GM23338 (cell line): ENCODE measurements around the gene SERPINH1. TPM values are rescaled to one million over a fixed set of nuclear protein-coding genes. Genes with fewer than 3 reads are reported as not detected.

Experiments used
- ATAC-seq: fragments of 200-7000 bp; cut with Tn5 transposase; 3 replicates; pipeline ENCODE4 v1.9.1; 2020
- DNase-seq: peaks from one replicate; pipeline ENCODE4 v3.0.0-alpha.2; 2015; ENCODE audit warnings: low spot score
- H2AFZ ChIP-seq: fragments of 200-600 bp; sonication (generic); 2 replicates; pipeline ENCODE4 v1.8.0; 2016; ENCODE audit warnings: antibody characterized with exemption, mild to moderate bottlenecking, moderate library complexity
- H3F3A ChIP-seq: fragments of 200-600 bp; sonication (generic); replicated peaks from 2 replicates; pipeline ENCODE4 v1.8.0; 2017; ENCODE audit warnings: antibody characterized with exemption, mixed run types, low read depth
- H3K27ac ChIP-seq: fragments of 200-600 bp; sonication (generic); 2 replicates; pipeline ENCODE4 v1.6.1; 2016; ENCODE audit warnings: low read depth
- H3K27me3 ChIP-seq: fragments of 200-600 bp; sonication (generic); 2 replicates; pipeline ENCODE4 v1.8.0; 2016; ENCODE audit warnings: mild to moderate bottlenecking, mixed run types, moderate library complexity; ENCODE audit not compliant: insufficient read depth
- H3K36me3 ChIP-seq: fragments of 200-600 bp; sonication (generic); 2 replicates; pipeline ENCODE4 v1.8.0; 2016; ENCODE audit warnings: mild to moderate bottlenecking; ENCODE audit not compliant: insufficient read depth
- H3K4me1 ChIP-seq: fragments of 200-600 bp; sonication (generic); 2 replicates; pipeline ENCODE4 v1.8.0; 2016; ENCODE audit warnings: mild to moderate bottlenecking, moderate library complexity; ENCODE audit not compliant: insufficient read depth
- H3K4me2 ChIP-seq: fragments of 200-600 bp; sonication (generic); 2 replicates; pipeline ENCODE4 v1.7.1; 2017; ENCODE audit warnings: mixed run types
- H3K4me3 ChIP-seq: fragments of 200-600 bp; sonication (generic); 2 replicates; pipeline ENCODE4 v1.6.1; 2016; ENCODE audit warnings: mixed run types
- H3K79me2 ChIP-seq: fragments of 200-600 bp; sonication (generic); replicated peaks from 2 replicates; pipeline ENCODE4 v1.8.0; 2017; ENCODE audit warnings: mild to moderate bottlenecking; ENCODE audit not compliant: insufficient read depth
- H3K9me2 ChIP-seq: fragments of 200-600 bp; sonication (generic); 2 replicates; pipeline ENCODE4 v1.8.0; 2017; ENCODE audit not compliant: insufficient read depth
- H4K20me1 ChIP-seq: fragments of 200-600 bp; sonication (generic); replicated peaks from 2 replicates; pipeline ENCODE4 v1.8.0; 2017; ENCODE audit warnings: mild to moderate bottlenecking; ENCODE audit not compliant: insufficient read depth
- H3K27ac Mint-ChIP-seq: 2 replicates; pipeline ENCODE4 v1.8.0; 2020; ENCODE audit warnings: inconsistent platforms, mild to moderate bottlenecking, moderate library complexity, mixed read lengths
- H3K27me3 Mint-ChIP-seq: 3 replicates; pipeline ENCODE4 v1.8.0; 2022; ENCODE audit warnings: low read depth, mild to moderate bottlenecking, moderate library complexity, mixed read lengths, inconsistent platforms; ENCODE audit not compliant: insufficient read depth, poor library complexity
- H3K36me3 Mint-ChIP-seq: 3 replicates; pipeline ENCODE4 v1.8.0; 2021; ENCODE audit warnings: low read depth, mild to moderate bottlenecking, inconsistent platforms, moderate library complexity, mixed read lengths
- H3K4me1 Mint-ChIP-seq: 3 replicates; pipeline ENCODE4 v1.8.0; 2020; ENCODE audit warnings: mild to moderate bottlenecking, inconsistent platforms, mixed read lengths
- H3K4me3 Mint-ChIP-seq: 3 replicates; pipeline ENCODE4 v1.8.0; 2021; ENCODE audit warnings: moderate library complexity, mild to moderate bottlenecking, inconsistent platforms, mixed read lengths
- H3K9me3 Mint-ChIP-seq: 3 replicates; pipeline ENCODE4 v1.8.0; 2020; ENCODE audit warnings: moderate library complexity, mild to moderate bottlenecking, inconsistent platforms, mixed read lengths
- CREB1 ChIP-seq: fragments of 250-450 bp; sonication (Bioruptor Pico); IDR thresholded peaks from 2 replicates; pipeline ENCODE4 v1.5.0; 2020; ENCODE audit warnings: low read depth, mild to moderate bottlenecking, moderate library complexity
- CTCF ChIP-seq, 2 experiments: fragments of 200-600 bp in 1 of 2; sonication (generic) in 1 of 2; conservative IDR thresholded peaks; 2 replicates each; pipeline versions ENCODE4 v1.5.1 to v1.6.1; 2016 to 2017; ENCODE audit warnings: antibody characterized with exemption in 2 of 2, low read depth in 2 of 2, mild to moderate bottlenecking in 2 of 2, moderate library complexity in 1 of 2
- EZH2 ChIP-seq: fragments of 200-600 bp; sonication (generic); IDR thresholded peaks from one replicate; pipeline ENCODE4 v1.8.0; 2017; ENCODE audit warnings: antibody characterized with exemption, mild to moderate bottlenecking, low read depth; ENCODE audit not compliant: unreplicated experiment
- EZH2phosphoT487 ChIP-seq: fragments of 200-600 bp; sonication (generic); IDR thresholded peaks from one replicate; pipeline ENCODE4 v1.8.1; 2018; ENCODE audit warnings: antibody characterized with exemption; ENCODE audit not compliant: unreplicated experiment
- JUNB ChIP-seq: IDR thresholded peaks from one replicate; pipeline ENCODE4 v1.6.1; 2016; ENCODE audit warnings: antibody characterized with exemption; ENCODE audit not compliant: unreplicated experiment
- POLR2AphosphoS5 ChIP-seq: IDR thresholded peaks from 2 replicates; pipeline ENCODE4 v1.6.1; 2016; ENCODE audit warnings: antibody characterized with exemption, low read depth
- STAT1 ChIP-seq: IDR thresholded peaks from one replicate; pipeline ENCODE4 v1.6.1; 2016; ENCODE audit warnings: antibody characterized with exemption; ENCODE audit not compliant: unreplicated experiment
- ZNF114 ChIP-seq: fragments of 250-450 bp; sonication (Bioruptor Pico); IDR thresholded peaks from 2 replicates; pipeline ENCODE4 v1.5.0; 2020; ENCODE audit warnings: mild to moderate bottlenecking, moderate library complexity
- ZNF331 ChIP-seq: fragments of 250-450 bp; sonication (Bioruptor Pico); IDR thresholded peaks from 2 replicates; pipeline ENCODE4 v1.5.0; 2020; ENCODE audit warnings: low read depth, mild to moderate bottlenecking, moderate library complexity
- polyA plus RNA-seq: library from polyadenylated mRNA; unstranded; fragments of >200 nt; fragmentation: Nextera tagmentation; extraction: Ambion mirVana; gene quantifications from 2 replicates; pipeline ENCODE4 v1.2.1, GENCODE V29; 2016
- total RNA-seq: library from RNA; depleted of rRNA; stranded (reverse); fragments of >200 nt; shearing (Covaris generic); gene quantifications from 2 replicates; pipeline ENCODE4 v1.2.3, GENCODE V29; 2014
- TF ChIP-seq, protein P1 (sequence below): IDR thresholded peaks from one replicate; pipeline ENCODE4 v1.6.1; 2018; ENCODE audit warnings: antibody characterized with exemption; ENCODE audit not compliant: unreplicated experiment

SERPINH1 gene
- total and polyA plus RNA-seq, 2 experiments from 2014 or later = 238 to 1,217 TPM

DNA sequence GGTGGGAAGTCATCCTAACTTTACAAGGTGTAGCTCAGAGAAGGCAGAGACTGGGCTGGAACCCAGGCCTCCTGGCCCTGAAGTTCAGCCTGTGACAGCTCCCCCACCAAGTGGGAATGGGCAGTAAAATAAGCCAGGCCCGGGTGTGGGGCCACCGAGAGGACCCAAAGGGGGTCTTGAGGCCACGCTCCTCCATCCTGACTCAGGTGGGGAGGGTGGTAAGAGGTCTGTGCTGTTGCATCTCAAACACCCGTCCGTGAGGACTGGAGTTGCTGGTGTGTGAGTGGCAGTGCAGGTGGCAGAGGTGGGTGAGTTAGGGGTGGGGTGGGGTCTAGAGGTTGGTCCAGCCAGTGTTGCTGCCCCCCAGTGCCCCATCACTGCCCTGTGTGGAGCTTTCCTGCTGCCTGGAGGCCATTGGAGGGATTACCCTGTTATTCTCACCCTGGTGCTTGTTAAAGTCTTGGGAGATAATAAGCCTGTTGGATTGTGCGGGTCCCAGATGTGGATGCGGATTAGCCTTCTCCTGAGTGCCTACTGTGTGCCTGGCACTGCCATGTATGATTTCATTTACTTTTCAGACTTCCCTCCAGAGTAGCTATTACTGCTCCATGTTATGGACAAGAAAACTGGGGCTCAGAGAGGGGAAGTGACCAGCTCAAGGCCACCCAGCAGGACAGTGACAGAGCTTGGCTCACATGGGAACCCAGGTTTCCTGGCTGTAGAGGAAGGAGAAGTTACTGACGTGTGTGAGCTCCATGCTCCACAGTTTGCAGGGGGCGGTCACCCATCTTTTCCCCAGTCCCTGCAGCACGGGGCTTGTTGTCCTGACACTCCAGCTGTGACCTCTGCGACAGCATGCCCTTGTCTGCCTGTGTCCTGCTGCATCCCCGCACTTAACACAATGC lies 12.9 kb downstream of the SERPINH1 start (continued):
- TF ChIP-seq CTCF (conservative IDR thresholded peaks at IDR 0.05; ENCODE audit: low read depth in 2 of 2) = peak; percentile 38 to 65
- TF ChIP-seq ZNF114 (CRISPR knock-in tag) = no peak

DNA sequence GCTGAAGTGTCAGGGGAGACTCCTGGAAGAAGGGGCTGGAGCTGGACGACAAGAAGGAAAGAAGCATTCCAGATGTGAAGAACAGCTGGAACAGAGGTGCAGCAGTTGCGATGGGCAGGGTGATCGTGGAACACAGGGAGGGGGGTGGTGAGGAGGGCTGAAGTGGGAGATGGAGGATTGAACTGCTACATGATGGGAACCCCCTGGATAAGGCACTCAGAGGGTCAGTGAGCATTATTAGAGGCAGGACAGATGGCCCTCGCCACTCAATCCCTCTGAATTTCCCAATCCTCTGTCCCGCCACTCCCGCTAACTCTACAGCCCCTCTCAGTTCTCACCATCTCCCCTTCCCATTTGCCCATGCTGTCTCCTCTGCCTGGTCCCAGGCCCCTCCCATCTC lies 14.0 kb downstream of the SERPINH1 start:
- H3K27me3 ChIP-seq = no peaks in the 10 kb centered on the region
- H3K79me2 ChIP-seq = no peaks in the 10 kb centered on the region
- no peak for TF ChIP-seq POLR2AphosphoS5
- TF ChIP-seq, protein P1, sequence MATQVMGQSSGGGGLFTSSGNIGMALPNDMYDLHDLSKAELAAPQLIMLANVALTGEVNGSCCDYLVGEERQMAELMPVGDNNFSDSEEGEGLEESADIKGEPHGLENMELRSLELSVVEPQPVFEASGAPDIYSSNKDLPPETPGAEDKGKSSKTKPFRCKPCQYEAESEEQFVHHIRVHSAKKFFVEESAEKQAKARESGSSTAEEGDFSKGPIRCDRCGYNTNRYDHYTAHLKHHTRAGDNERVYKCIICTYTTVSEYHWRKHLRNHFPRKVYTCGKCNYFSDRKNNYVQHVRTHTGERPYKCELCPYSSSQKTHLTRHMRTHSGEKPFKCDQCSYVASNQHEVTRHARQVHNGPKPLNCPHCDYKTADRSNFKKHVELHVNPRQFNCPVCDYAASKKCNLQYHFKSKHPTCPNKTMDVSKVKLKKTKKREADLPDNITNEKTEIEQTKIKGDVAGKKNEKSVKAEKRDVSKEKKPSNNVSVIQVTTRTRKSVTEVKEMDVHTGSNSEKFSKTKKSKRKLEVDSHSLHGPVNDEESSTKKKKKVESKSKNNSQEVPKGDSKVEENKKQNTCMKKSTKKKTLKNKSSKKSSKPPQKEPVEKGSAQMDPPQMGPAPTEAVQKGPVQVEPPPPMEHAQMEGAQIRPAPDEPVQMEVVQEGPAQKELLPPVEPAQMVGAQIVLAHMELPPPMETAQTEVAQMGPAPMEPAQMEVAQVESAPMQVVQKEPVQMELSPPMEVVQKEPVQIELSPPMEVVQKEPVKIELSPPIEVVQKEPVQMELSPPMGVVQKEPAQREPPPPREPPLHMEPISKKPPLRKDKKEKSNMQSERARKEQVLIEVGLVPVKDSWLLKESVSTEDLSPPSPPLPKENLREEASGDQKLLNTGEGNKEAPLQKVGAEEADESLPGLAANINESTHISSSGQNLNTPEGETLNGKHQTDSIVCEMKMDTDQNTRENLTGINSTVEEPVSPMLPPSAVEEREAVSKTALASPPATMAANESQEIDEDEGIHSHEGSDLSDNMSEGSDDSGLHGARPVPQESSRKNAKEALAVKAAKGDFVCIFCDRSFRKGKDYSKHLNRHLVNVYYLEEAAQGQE = no peak
- TF ChIP-seq CTCF (conservative IDR thresholded peaks at IDR 0.05; ENCODE audit: low read depth in 2 of 2) = no peak
- no peak for TF ChIP-seq EZH2phosphoT487
- no peak for TF ChIP-seq ZNF114 (CRISPR knock-in tag)
- no peak for TF ChIP-seq JUNB
- no peak for TF ChIP-seq EZH2
- TF ChIP-seq ZNF331 (CRISPR knock-in tag) = no peak
- no peak for TF ChIP-seq STAT1
- no peak for TF ChIP-seq CREB1 (CRISPR knock-in tag)
- no peak for ATAC-seq
- no peaks in the 10 kb centered on the region for H3K9me2 ChIP-seq
- Mint-ChIP-seq H3K27me3 (peaks cover 22% of the 10 kb centered on the region), H3K4me1 (peaks cover 11% of the 10 kb centered on the region), H3K27ac (no peak overlapping the region), H3K4me3 (no peak overlapping the region; the same call in 2 of the 3 replicates), H3K36me3 (peaks cover 31% of the 10 kb centered on the region), H3K9me3 (no peaks in the 10 kb centered on the region; the same call in 2 of the 3 replicates)
- H2AFZ ChIP-seq = no peak overlapping the region
- no peak overlapping the region; the same call in 1 of the 2 replicates for H3K4me2 ChIP-seq
- H3K4me1 ChIP-seq = peaks cover 6% of the 10 kb centered on the region; the same call in 1 of the 2 replicates
- no peak overlapping the region for H3K27ac ChIP-seq
- peaks cover 33% of the 10 kb centered on the region for H3F3A ChIP-seq
- no peak for DNase-seq
- H3K36me3 ChIP-seq = peaks cover 18% of the 10 kb centered on the region
- H3K4me3 ChIP-seq = no peak overlapping the region
- peaks cover 7% of the 10 kb centered on the region for H4K20me1 ChIP-seq
